T-cell (primary cell): ENCODE data around the gene FGFR4. TPM values are rescaled to one million over a fixed set of nuclear protein-coding genes. Genes with fewer than 3 reads are reported as not detected.

Experiments
- ATAC-seq, 4 experiments: fragments of 200-7000 bp in 3 of 4; fragments of 150-1000 bp in 1 of 4; cut with Tn5 transposase; replicated peaks in 1 of 4; 1 replicate in 3 of 4; 2 replicates in 1 of 4; pipeline ENCODE4 v1.10.0; 2021; ENCODE audit warnings: moderate library complexity in 3 of 4, mild to moderate bottlenecking in 2 of 4, moderate number of reproducible peaks in 1 of 4
- CTCF ChIA-PET, 2 donors: fragments of 300-600 bp; sonication (Branson Sonifier 250); formaldehyde crosslinking; loops; one replicate each; lab custom pipeline; 2022; ENCODE audit warnings: antibody characterized with exemption in 2 of 2; lab: Charles Lee
- POLR2A ChIA-PET, 2 donors: fragments of 300-600 bp; sonication (Branson Sonifier 250); formaldehyde crosslinking; loops; one replicate each; lab custom pipeline; 2022; ENCODE audit warnings: antibody characterized with exemption in 2 of 2; lab: Charles Lee
- DNase-seq, 35 experiments: peaks; one replicate each; pipeline versions ENCODE4 v3.0.0 to v3.0.0-alpha.2; 2013 to 2023
- H3K27ac ChIP-seq: one replicate; pipeline ENCODE4 v1.5.1; 2013; ENCODE audit warnings: low read length
- H3K27me3 ChIP-seq, 2 experiments: replicated peaks in 1 of 2; 1 replicate in 1 of 2; 2 replicates in 1 of 2; pipeline versions ENCODE4 v1.6.1 to v1.7.0; 2013; ENCODE audit warnings: low read length in 1 of 2, mixed read lengths in 1 of 2; ENCODE audit not compliant: control insufficient read depth in 2 of 2, insufficient read depth in 2 of 2; ENCODE audit errors: extremely low read depth in 1 of 2
- H3K36me3 ChIP-seq, 2 donors: 1 replicate in 1 of 2; 2 replicates in 1 of 2; pipeline versions ENCODE4 v1.6.1 to v1.7.0; 2013; ENCODE audit warnings: low read length in 1 of 2; ENCODE audit not compliant: control insufficient read depth in 2 of 2, insufficient read depth in 1 of 2; ENCODE audit errors: extremely low read depth in 1 of 2
- H3K4me1 ChIP-seq, 2 experiments: 1 replicate in 1 of 2; 2 replicates in 1 of 2; pipeline versions ENCODE4 v1.6.1 to v1.7.0; 2013; ENCODE audit warnings: low read length in 2 of 2, mixed read lengths in 1 of 2; ENCODE audit not compliant: insufficient read depth in 2 of 2, control insufficient read depth in 1 of 2; ENCODE audit errors: extremely low read depth in 1 of 2
- H3K4me3 ChIP-seq, 2 donors: 1 replicate in 1 of 2; 2 replicates in 1 of 2; pipeline versions ENCODE4 v1.5.1 to v1.7.0; 2013; ENCODE audit warnings: mild to moderate bottlenecking in 2 of 2, low read length in 1 of 2, moderate library complexity in 1 of 2; ENCODE audit not compliant: control insufficient read depth in 1 of 2; ENCODE audit errors: extremely low read depth in 1 of 2
- H3K9me3 ChIP-seq: 2 replicates; pipeline ENCODE4 v1.7.0; 2013
- H3K27ac Mint-ChIP-seq, 2 donors: one replicate each; pipeline ENCODE4 v1.8.0; 2020 to 2021; ENCODE audit warnings: mild to moderate bottlenecking in 2 of 2, mixed read lengths in 2 of 2
- H3K27me3 Mint-ChIP-seq, 2 donors: one replicate each; pipeline ENCODE4 v1.8.0; 2021 to 2022; ENCODE audit warnings: mixed read lengths in 2 of 2
- H3K36me3 Mint-ChIP-seq: one replicate; pipeline ENCODE4 v1.8.0; 2021; ENCODE audit warnings: mixed read lengths
- H3K4me1 Mint-ChIP-seq, 3 donors: one replicate each; pipeline ENCODE4 v1.8.0; 2020 to 2022; ENCODE audit warnings: mixed read lengths in 3 of 3, mild to moderate bottlenecking in 1 of 3
- H3K4me3 Mint-ChIP-seq, 3 donors: one replicate each; pipeline ENCODE4 v1.8.0; 2020 to 2022; ENCODE audit warnings: mild to moderate bottlenecking in 3 of 3, mixed read lengths in 3 of 3, moderate library complexity in 3 of 3
- H3K9me3 Mint-ChIP-seq, 3 donors: one replicate each; pipeline ENCODE4 v1.8.0; 2020 to 2022; ENCODE audit warnings: mixed read lengths in 3 of 3
- WGBS: methylation state at CpG from one replicate; pipeline ENCODE4 v1.1.5; 2013; ENCODE audit warnings: missing lambda C conversion rate; ENCODE audit not compliant: insufficient coverage; 5-methylcytosine and 5-hydroxymethylcytosine counted together
- total RNA-seq, 35 experiments: library from RNA in 6 of 35; stranded (reverse) in 6 of 35; fragments of 120-200 nt in 1 of 35; gene quantifications; one replicate each; pipeline versions ENCODE4 v1.2.1 to v1.2.4 and lab custom pipeline; 2013 to 2026

The FGFR4 gene
- total RNA-seq (1 to 10 TPM; 1.6 to 5.1 (median 3.2) TPM), total RNA-seq (lab: John Stamatoyannopoulos, UW) (0.43 to 3.6 (median 1.5) reads per million in 29 experiments)
- 0.24 TPM for total RNA-seq (2013)

DNA sequence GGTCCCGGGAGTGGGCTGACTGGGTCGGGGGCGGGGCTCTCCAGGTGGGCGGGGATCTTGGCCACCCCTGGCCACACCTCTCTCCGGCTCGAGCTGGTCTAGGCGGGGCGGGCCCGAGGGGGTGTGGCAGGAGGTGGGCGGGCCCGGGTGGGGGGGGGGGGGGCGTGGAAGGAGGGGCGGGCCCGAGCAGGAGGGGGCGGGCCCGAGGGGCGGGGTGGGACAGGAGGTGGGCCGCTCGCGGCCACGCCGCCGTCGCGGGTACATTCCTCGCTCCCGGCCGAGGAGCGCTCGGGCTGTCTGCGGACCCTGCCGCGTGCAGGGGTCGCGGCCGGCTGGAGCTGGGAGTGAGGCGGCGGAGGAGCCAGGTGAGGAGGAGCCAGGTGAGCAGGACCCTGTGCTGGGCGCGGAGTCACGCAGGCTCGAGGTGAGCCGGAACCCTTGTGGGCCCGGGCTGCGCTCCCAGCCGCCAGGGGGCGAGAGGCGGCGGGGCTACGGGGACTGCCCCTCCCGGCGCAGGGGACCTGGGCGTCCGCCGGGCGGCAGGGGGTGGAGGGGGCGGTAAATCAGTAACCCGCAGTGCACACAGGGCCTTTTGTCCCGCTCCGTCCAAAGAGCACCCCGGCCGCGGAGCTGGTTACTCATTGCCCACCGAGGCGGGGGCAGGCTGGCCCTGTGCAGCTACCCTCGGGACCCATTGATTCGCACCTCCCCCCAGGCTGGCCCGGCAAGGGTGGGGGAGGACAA lies at the start of gene FGFR4:
FGFR4 (plus strand) TSS at position 262 of the 744 bp plus-strand sequence. CDS start 2,688 bp downstream, outside the sequence.
- Histone ChIP-seq H3K9me3 (no peaks in the 10 kb centered on the region), H3K27me3 (peaks cover 0 to 45% of the 10 kb centered on the region in 2 experiments), H3K27ac (no peak within 1 kb of the TSS), H3K4me1 (peaks cover 4 to 18% of the 10 kb centered on the region in 2 experiments), H3K4me3 (peak within 1 kb of the TSS; percentile 41 to 57), H3K36me3 (no peaks in the 10 kb centered on the region)
- no peaks in the 10 kb centered on the region for H3K9me3 Mint-ChIP-seq
- H3K36me3 Mint-ChIP-seq, result no peaks in the 10 kb centered on the region
- WGBS, result 2% methylated on average over 50 of the region's 68 CpGs
- H3K27me3 Mint-ChIP-seq, result peaks cover 5 to 13% of the 10 kb centered on the region in 2 donors
- POLR2A ChIA-PET, result interaction anchor here in 1 of 2 donors (0.6 kb wide), 1 partner anchor 184 kb away, joined by 3 read pairs; no protein-coding TSS in a partner anchor
- ATAC-seq, result peak; percentile 84 to 86 (median 84)
- peak within 1 kb of the TSS; percentile 18 to 41 for H3K27ac Mint-ChIP-seq
- H3K4me1 Mint-ChIP-seq, result peaks cover 13 to 14% (median 14%) of the 10 kb centered on the region in 3 donors
- CTCF ChIA-PET, result interaction anchor here in 1 of 2 donors (0.6 to 2.8 kb wide), 3 partner anchors 14 to 35 kb away, joined by 3 to 18 read pairs (median 4); no protein-coding TSS in a partner anchor
- peak; percentile 30 to 79 (median 60) for DNase-seq
- peak within 1 kb of the TSS; percentile 65 to 72 (median 67) for H3K4me3 Mint-ChIP-seq

DNA sequence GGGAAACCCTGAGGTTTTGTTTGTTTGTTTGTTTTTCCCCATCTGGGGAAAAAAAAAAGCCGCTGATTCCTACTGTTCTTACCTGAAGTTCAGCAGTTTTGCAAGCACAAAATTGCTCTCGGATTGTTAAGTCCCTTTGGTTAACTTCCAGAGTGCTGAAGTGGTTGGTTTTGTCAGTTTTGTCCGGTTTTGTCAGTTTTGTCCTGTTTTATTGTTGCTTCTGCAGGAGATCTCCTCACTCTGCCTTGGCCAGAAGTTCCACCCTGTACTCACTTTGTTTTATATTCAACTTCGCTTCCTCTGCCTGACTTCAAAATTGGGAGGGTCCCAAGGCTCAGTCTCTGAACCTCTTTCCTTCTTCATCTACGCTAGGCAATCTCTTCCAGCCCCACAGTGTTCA lies 49.8 kb upstream of the FGFR4 start:
- Mint-ChIP-seq H3K36me3 (peaks cover 26% of the 10 kb centered on the region), H3K9me3 (no peaks in the 10 kb centered on the region), H3K27ac (no peak overlapping the region), H3K27me3 (no peaks in the 10 kb centered on the region), H3K4me3 (no peak overlapping the region), H3K4me1 (peaks cover 16 to 25% (median 23%) of the 10 kb centered on the region in 3 donors)
- CTCF ChIA-PET, result interaction anchor here in 1 of 2 donors (0.6 kb wide), 1 partner anchor 36 kb away, joined by 3 read pairs; no protein-coding TSS in a partner anchor
- Histone ChIP-seq H3K27ac (no peak overlapping the region), H3K36me3 (peaks cover 0 to 19% of the 10 kb centered on the region in 2 donors), H3K4me3 (no peak overlapping the region), H3K9me3 (no peaks in the 10 kb centered on the region), H3K27me3 (no peaks in the 10 kb centered on the region), H3K4me1 (peaks cover 0 to 5% of the 10 kb centered on the region in 2 experiments)
- WGBS, result 100% methylated on average over 3 of the region's 5 CpGs
- POLR2A ChIA-PET, result no interaction called here
- ATAC-seq, result no peak
- DNase-seq, result no peak

DNA sequence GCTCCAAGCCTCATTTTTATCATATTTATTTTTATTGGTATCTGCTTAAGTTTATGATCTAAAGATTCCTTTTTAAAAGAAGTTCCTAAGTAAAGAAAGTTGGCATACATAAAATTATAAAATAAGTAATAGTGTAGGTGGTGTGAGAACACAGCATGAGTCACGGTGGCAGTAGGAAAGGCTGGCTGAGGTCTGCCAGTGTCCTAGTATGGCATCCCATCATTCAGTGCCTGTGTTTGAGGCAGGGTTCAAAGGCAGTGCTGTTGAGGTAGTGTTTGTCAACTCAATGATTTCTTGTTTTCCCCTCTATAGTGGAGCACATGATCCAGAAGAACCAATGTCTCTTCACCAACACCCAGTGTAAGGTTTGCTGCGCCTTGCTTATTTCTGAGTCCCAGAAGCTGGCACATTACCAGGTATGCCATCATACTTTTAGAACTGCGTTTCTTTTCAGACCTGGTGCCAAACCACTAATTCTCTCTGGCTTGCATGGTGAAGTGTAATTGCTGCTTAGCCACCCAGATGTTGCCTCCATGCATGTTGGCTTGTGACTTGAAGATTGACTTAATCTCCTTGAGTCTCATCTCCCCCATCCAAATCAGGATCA lies 45.8 kb upstream of the FGFR4 start:
- H3K4me1 Mint-ChIP-seq, result peaks cover 7 to 8% (median 7%) of the 10 kb centered on the region in 3 donors
- peaks cover 38% of the 10 kb centered on the region for H3K36me3 Mint-ChIP-seq
- no peaks in the 10 kb centered on the region for H3K9me3 ChIP-seq
- ChIA-PET POLR2A (no interaction called here), CTCF (no interaction called here)
- no peak overlapping the region for H3K27ac ChIP-seq
- H3K4me3 Mint-ChIP-seq, result no peak overlapping the region
- H3K27me3 Mint-ChIP-seq, result no peaks in the 10 kb centered on the region
- no peak overlapping the region for H3K4me3 ChIP-seq
- no peak overlapping the region for H3K27ac Mint-ChIP-seq
- ATAC-seq (no peak), DNase-seq (no peak)
- H3K27me3 ChIP-seq, result no peaks in the 10 kb centered on the region
- peaks cover 0 to 2% of the 10 kb centered on the region in 2 experiments for H3K4me1 ChIP-seq
- 100% methylated on average over 2 of the region's 3 CpGs for WGBS
- H3K9me3 Mint-ChIP-seq, result no peaks in the 10 kb centered on the region
- H3K36me3 ChIP-seq, result peaks cover 0 to 50% of the 10 kb centered on the region in 2 donors

DNA sequence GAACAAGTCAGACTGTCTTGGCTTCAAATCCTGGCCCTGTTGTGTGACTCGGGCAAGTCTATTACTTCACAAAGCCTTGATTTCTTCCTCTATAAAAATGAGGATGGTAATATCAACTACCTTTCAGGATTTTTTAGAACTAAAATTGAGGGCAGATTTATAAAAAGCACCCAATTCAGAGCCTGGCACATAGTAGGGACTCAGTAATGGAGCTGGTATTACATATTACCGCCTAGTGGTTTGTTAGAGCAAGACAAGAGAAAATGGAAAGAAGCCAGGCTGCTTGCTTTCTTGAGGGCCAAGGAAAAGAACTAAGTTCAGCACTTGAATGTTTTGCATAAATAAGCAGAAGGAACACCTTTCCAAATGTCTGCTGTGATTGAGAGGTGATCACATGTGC lies 44.8 kb upstream of the FGFR4 start:
- Histone ChIP-seq H3K4me3 (no peak overlapping the region), H3K4me1 (no peaks in the 10 kb centered on the region), H3K27ac (no peak overlapping the region), H3K27me3 (no peaks in the 10 kb centered on the region), H3K36me3 (peaks cover 0 to 51% of the 10 kb centered on the region in 2 donors), H3K9me3 (no peaks in the 10 kb centered on the region)
- 100% methylated on average over 1 of the region's 2 CpGs for WGBS
- Mint-ChIP-seq H3K4me1 (no peaks in the 10 kb centered on the region), H3K4me3 (no peak overlapping the region), H3K36me3 (peaks cover 36% of the 10 kb centered on the region), H3K27ac (no peak overlapping the region), H3K27me3 (no peaks in the 10 kb centered on the region), H3K9me3 (no peaks in the 10 kb centered on the region)
- ATAC-seq (no peak), DNase-seq (no peak)
- ChIA-PET CTCF (no interaction called here), POLR2A (interaction anchor here in 1 of 2 donors (0.6 kb wide), 1 partner anchor 404 kb away, joined by 3 read pairs; no protein-coding TSS in a partner anchor)

DNA sequence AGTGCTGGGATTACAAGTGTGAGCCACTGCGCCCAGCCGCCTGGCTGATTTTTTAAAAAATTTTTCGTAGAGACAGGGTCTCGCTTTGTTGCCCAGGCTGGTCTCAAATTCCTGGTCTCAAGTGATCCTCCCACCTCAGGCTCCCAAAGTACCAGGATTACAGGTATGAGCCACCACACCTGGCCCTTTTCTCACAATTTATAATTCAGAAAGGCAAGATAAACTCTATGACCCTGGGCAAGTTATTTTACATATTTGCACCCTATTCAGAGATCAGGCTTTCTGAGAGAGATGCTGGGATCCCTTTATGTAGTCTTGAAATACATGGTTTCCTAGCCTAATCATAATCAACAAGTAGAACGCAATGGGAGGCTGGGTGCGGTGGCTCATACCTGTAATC lies 43.6 kb upstream of the FGFR4 start:
- no peak overlapping the region for H3K4me3 Mint-ChIP-seq
- ChIA-PET CTCF (no interaction called here), POLR2A (no interaction called here)
- DNase-seq (no peak), ATAC-seq (no peak)
- peaks cover 0 to 54% of the 10 kb centered on the region in 2 donors for H3K36me3 ChIP-seq
- WGBS, result 98% methylated on average over 6 of the region's 6 CpGs
- no peak overlapping the region for H3K27ac Mint-ChIP-seq
- no peaks in the 10 kb centered on the region for H3K27me3 ChIP-seq
- H3K36me3 Mint-ChIP-seq, result peaks cover 40% of the 10 kb centered on the region
- no peaks in the 10 kb centered on the region for H3K4me1 Mint-ChIP-seq
- H3K9me3 Mint-ChIP-seq, result no peaks in the 10 kb centered on the region
- no peak overlapping the region for H3K27ac ChIP-seq
- no peaks in the 10 kb centered on the region for H3K9me3 ChIP-seq
- no peak overlapping the region for H3K4me3 ChIP-seq
- H3K4me1 ChIP-seq, result no peaks in the 10 kb centered on the region
- H3K27me3 Mint-ChIP-seq, result no peaks in the 10 kb centered on the region

DNA sequence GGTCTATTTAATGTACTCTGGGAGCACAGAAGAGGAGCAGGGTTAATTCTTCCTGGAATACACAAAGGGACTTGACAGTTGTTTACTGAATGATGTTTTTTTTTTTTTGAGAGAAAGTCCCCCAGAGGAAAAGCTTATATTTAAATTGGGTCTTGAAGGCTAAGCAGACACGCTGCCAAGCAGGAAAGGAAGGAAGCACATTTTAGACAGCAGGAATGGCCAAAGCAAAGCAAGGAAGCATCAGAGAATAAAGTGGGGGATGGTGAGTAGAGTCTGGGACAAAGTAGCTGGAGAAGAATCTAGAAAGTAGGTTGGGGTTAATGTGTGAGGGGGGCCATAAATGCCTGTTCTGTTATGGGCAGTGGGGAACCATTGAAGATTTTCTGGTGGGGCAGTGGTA lies 42.8 kb upstream of the FGFR4 start:
- peaks cover 43% of the 10 kb centered on the region for H3K36me3 Mint-ChIP-seq
- POLR2A ChIA-PET, result no interaction called here
- WGBS, result 86% methylated on average over 1 of the region's 1 CpG

More for the DNA sequence above, 42.8 kb upstream of the FGFR4 start:
- Histone ChIP-seq H3K27me3 (no peaks in the 10 kb centered on the region), H3K4me3 (no peak overlapping the region), H3K27ac (no peak overlapping the region), H3K4me1 (no peaks in the 10 kb centered on the region), H3K36me3 (peaks cover 0 to 58% of the 10 kb centered on the region in 2 donors), H3K9me3 (no peaks in the 10 kb centered on the region)
- Mint-ChIP-seq H3K4me3 (no peak overlapping the region), H3K4me1 (no peaks in the 10 kb centered on the region), H3K9me3 (no peaks in the 10 kb centered on the region), H3K27me3 (no peaks in the 10 kb centered on the region), H3K27ac (no peak overlapping the region)
- DNase-seq (no peak), ATAC-seq (no peak)
- CTCF ChIA-PET, result no interaction called here
